K562 (cell line): Measurements from ENCODE around the gene LIN28A. TPM values are rescaled to one million over a fixed set of nuclear protein-coding genes. Genes with fewer than 3 reads are reported as not detected.

Experiments used
- CC2D1A ChIP-seq: fragments of 450-650 bp; IDR thresholded peaks from 2 replicates; pipeline ENCODE4 v1.6.1; 2017; ENCODE audit warnings: mild to moderate bottlenecking
- CREM ChIP-seq: IDR thresholded peaks from 2 replicates; pipeline ENCODE4 v1.6.1; 2014; ENCODE audit warnings: antibody characterized with exemption, low read depth
- ETV1 ChIP-seq: fragments of 450-650 bp; conservative IDR thresholded peaks from 2 replicates; pipeline ENCODE4 v1.6.1; 2016; ENCODE audit warnings: missing genetic modification characterization, control low read depth, low read depth, missing compliant biosample characterization
- GABPB1 ChIP-seq: sonication (generic); formaldehyde crosslinking; IDR thresholded peaks from 2 replicates; pipeline ENCODE4 v1.8.0; 2022; ENCODE audit warnings: mild to moderate bottlenecking, missing genetic modification reagents
- KAT7 ChIP-seq: sonication (generic); formaldehyde crosslinking; IDR thresholded peaks from 2 replicates; pipeline ENCODE4 v1.8.0; 2022; ENCODE audit warnings: missing genetic modification reagents, mild to moderate bottlenecking, borderline replicate concordance
- MAZ ChIP-seq, 2 experiments: fragments of 450-650 bp in 1 of 2; sonication (generic) in 1 of 2; formaldehyde crosslinking; IDR thresholded peaks in 1 of 2; conservative IDR thresholded peaks in 1 of 2; 2 replicates each; pipeline versions ENCODE4 v1.4.0 to v1.5.0; 2020; ENCODE audit warnings: mild to moderate bottlenecking in 1 of 2, missing genetic modification reagents in 1 of 2
- NCOR1 ChIP-seq: fragments of 450-650 bp; IDR thresholded peaks from 2 replicates; pipeline ENCODE4 v1.6.1; 2016; ENCODE audit warnings: mild to moderate bottlenecking, moderate library complexity
- PRDM10 ChIP-seq: fragments of 450-650 bp; IDR thresholded peaks from 2 replicates; pipeline ENCODE4 v1.6.1; 2018; ENCODE audit not compliant: partially characterized antibody
- RB1 ChIP-seq: fragments of 450-650 bp; IDR thresholded peaks from 2 replicates; pipeline ENCODE4 v1.6.1; 2017; ENCODE audit warnings: low read depth, mild to moderate bottlenecking
- RBM25 ChIP-seq: fragments of 200-400 bp; formaldehyde crosslinking; IDR thresholded peaks from 2 replicates; pipeline ENCODE4 v1.6.1; 2018; ENCODE audit warnings: low read length, low read depth, moderate library complexity; ENCODE audit not compliant: severe bottlenecking
- RCOR1 ChIP-seq, 2 experiments: IDR thresholded peaks; 2 replicates each; pipeline ENCODE4 v1.6.1; 2012; ENCODE audit warnings: low read depth in 2 of 2, low read length in 2 of 2, borderline replicate concordance in 1 of 2, improper control_type of control experiment in 1 of 2
- REST ChIP-seq, 2 experiments: fragments of 450-650 bp; formaldehyde crosslinking in 1 of 2; IDR thresholded peaks; 2 replicates each; pipeline versions ENCODE4 v1.4.0 to v1.6.1; 2014 to 2020; ENCODE audit warnings: mild to moderate bottlenecking in 2 of 2, borderline replicate concordance in 1 of 2, low read depth in 1 of 2
- SPI1 ChIP-seq: IDR thresholded peaks from 2 replicates; pipeline ENCODE4 v1.6.1; 2011; ENCODE audit warnings: low read depth, low read length, control low read depth, borderline replicate concordance
- TCF7L2 ChIP-seq: fragments of 150-350 bp; IDR thresholded peaks from 2 replicates; pipeline ENCODE4 v1.6.1; 2016; ENCODE audit warnings: low read depth, mild to moderate bottlenecking, low read length, moderate library complexity
- TFAP4 ChIP-seq: sonication (generic); formaldehyde crosslinking; IDR thresholded peaks from 2 replicates; pipeline ENCODE4 v1.8.0; 2022; ENCODE audit warnings: missing genetic modification reagents, mild to moderate bottlenecking, moderate library complexity, borderline replicate concordance
- polyA plus RNA-seq, 8 experiments: library from polyadenylated mRNA; depleted of rRNA in 4 of 8; stranded (reverse) in 5 of 8; unstranded in 3 of 8; fragments of >200 nt; fragmentation: Nextera tagmentation in 2 of 8; fragmentation: Illumina TruSeq in 1 of 8; extraction: Ambion mirVana in 2 of 8; extraction: Trizol in 1 of 8; gene quantifications; 2 replicates each; pipeline versions ENCODE4 v1.2.1 to v1.2.3, GENCODE V29; 2011 to 2014; ENCODE audit warnings: inconsistent platforms in 1 of 8, missing spikeins in 1 of 8
- total RNA-seq, 7 experiments: library from RNA; depleted of rRNA in 6 of 7; stranded (reverse); fragments of >200 nt in 6 of 7; fragmentation: Illumina TruSeq in 2 of 7; extraction: Trizol in 2 of 7; gene quantifications; 2 replicates each; pipeline versions ENCODE4 v1.2.1 to v1.2.3, GENCODE V29; 2011 to 2021; ENCODE audit warnings: low replicate concordance in 1 of 7

The LIN28A gene
- total and polyA plus RNA-seq, 9 of the 15 experiments (the other 6 are each of a cell fraction or from before 2014, with no cell fraction given), result 0.80 to 5.4 (median 3.9) TPM

GRCh38 chr1:26391450-26391849 is 19.2 kb upstream of the LIN28A start (continued):
- TF ChIP-seq REST (IDR thresholded peaks at IDR 0.05; ENCODE audit: borderline replicate concordance), result peak; percentile 93
- no peak for TF ChIP-seq REST (CRISPR knock-in tag; IDR thresholded peaks at IDR 0.05; ENCODE audit: low read depth)
- peak; percentile 44; the same call in 1 of the 2 replicates for TF ChIP-seq CREM
- no peak for TF ChIP-seq PRDM10
- TF ChIP-seq RCOR1 (IDR thresholded peaks at IDR 0.05; ENCODE audit: borderline replicate concordance in 1 of 2, low read depth in 2 of 2, low read length in 2 of 2), result peak in 1 of 2 experiments; percentile 90; a peak in 2 of 4 replicates
- no peak for TF ChIP-seq SPI1
- peak; percentile 14; the same call in 1 of the 2 replicates for TF ChIP-seq TFAP4 (CRISPR knock-in tag)
- peak in 1 of 2 experiments; percentile 74; a peak in 2 of 4 replicates for TF ChIP-seq MAZ (CRISPR knock-in tag; conservative IDR thresholded peaks at IDR 0.05 in 1 of 2, IDR thresholded peaks at IDR 0.05 in 1 of 2)
- peak; percentile 67; the same call in 1 of the 2 replicates for TF ChIP-seq RB1
- peak; percentile 39; the same call in 1 of the 2 replicates for TF ChIP-seq ETV1 (tag)
- peak; percentile 87 for TF ChIP-seq CC2D1A
- 0 out of 2 replicates have a peak, but pooled peaks have one; percentile 49 for TF ChIP-seq KAT7 (CRISPR knock-in tag)
- TF ChIP-seq RBM25, result no peak
- peak; percentile 14; the same call in 1 of the 2 replicates for TF ChIP-seq NCOR1
- TF ChIP-seq GABPB1 (CRISPR knock-in tag), result 0 out of 2 replicates have a peak, but pooled peaks have one; percentile 35
- no peak for TF ChIP-seq TCF7L2
